GM12892 (cell line): ENCODE data around the gene LHX8.

Experiments used
- POLR2A ChIP-seq: IDR thresholded peaks from 2 replicates; pipeline ENCODE4 v1.6.1; 2011; ENCODE audit warnings: low read depth, low read length, control low read depth
- TAF1 ChIP-seq: IDR thresholded peaks from 2 replicates; pipeline ENCODE4 v1.6.1; 2011; ENCODE audit warnings: low read depth, mild to moderate bottlenecking, control low read depth, low read length, borderline replicate concordance

DNA sequence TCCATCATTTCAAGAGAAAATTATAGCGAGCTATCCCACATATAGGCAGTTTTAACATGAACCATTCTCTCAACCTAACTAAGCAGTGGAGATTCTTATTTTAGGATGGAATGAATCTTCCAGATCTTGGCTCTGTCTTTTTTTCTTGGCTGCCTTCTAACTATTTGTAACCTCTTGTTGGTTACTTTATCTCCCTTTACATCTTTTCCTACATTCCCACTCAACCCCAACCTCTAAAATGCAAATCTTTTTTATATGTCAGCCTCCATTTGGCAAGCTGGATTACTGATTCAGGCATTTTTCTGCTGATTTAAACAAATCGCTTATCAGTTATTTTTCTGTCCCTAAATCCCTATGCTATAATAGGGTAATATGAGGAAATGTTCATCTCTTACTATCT lies 46.9 kb upstream of the LHX8 start:
- no peak for TF ChIP-seq POLR2A
- no peak for TF ChIP-seq TAF1
